Measurements from ENCODE around the gene LAMTOR1. TPM values are rescaled to one million over a fixed set of nuclear protein-coding genes. Genes with fewer than 3 reads are reported as not detected.

LAMTOR1 gene
- total RNA-seq, 1 donor from 2014 or later = 111 TPM

- no peak for DNase-seq
Observed at GRCh38 chr11:72116019-72116755, 13.1 kb upstream of the LAMTOR1 start.

GRCh38 chr11:72114570-72114969, 11.5 kb upstream of the LAMTOR1 start:
- no peak for DNase-seq

- no peak for DNase-seq
Observed at GRCh38 chr11:72112978-72113808, 10.1 kb upstream of the LAMTOR1 start.

- DNase-seq = peak; percentile 100
Observed at GRCh38 chr11:72112143-72112977, 9.3 kb upstream of the LAMTOR1 start, which contains the start of gene ANAPC15. Gene ANAPC15 (minus strand): TSS chr11:72112695. CDS start chr11:72111276, 1,419 bp downstream.

- no peak for DNase-seq
Observed at GRCh38 chr11:72111300-72112142, 8.4 kb upstream of the LAMTOR1 start.

GRCh38 chr11:72105888-72106287, 2.8 kb upstream of the LAMTOR1 start, which contains the start of gene TOMT:
Gene TOMT (plus strand): TSS chr11:72105924. CDS start chr11:72105952, 28 bp downstream.
- no peak for DNase-seq

GRCh38 chr11:72103754-72104167, 664 bp upstream of the LAMTOR1 start:
- no peak for DNase-seq

GRCh38 chr11:72102631-72102945, 509 bp downstream of the LAMTOR1 start:
- DNase-seq = no peak

GRCh38 chr11:72102162-72102561, 935 bp downstream of the LAMTOR1 start:
- no peak for DNase-seq

- peak; percentile 52 for DNase-seq
Observed at GRCh38 chr11:72100462-72100861, 2.6 kb downstream of the LAMTOR1 start.

GRCh38 chr11:72100009-72100408, 3.1 kb downstream of the LAMTOR1 start:
- no peak for DNase-seq

GRCh38 chr11:72098741-72099140, 4.4 kb downstream of the LAMTOR1 start:
- DNase-seq = no peak

- peak; percentile 81 for DNase-seq
Observed at GRCh38 chr11:72091292-72091691, 11.8 kb downstream of the LAMTOR1 start.

GRCh38 chr11:72088076-72088808, 14.9 kb downstream of the LAMTOR1 start:
- DNase-seq = no peak

- no peak for DNase-seq
Observed at GRCh38 chr11:72085621-72086351, 17.3 kb downstream of the LAMTOR1 start.

GRCh38 chr11:72084965-72085364, 18.1 kb downstream of the LAMTOR1 start:
- no peak for DNase-seq

- no peak for DNase-seq
Observed at GRCh38 chr11:72084076-72084475, 19.0 kb downstream of the LAMTOR1 start.

- DNase-seq = no peak
Observed at GRCh38 chr11:72083414-72083813, 19.7 kb downstream of the LAMTOR1 start.

GRCh38 chr11:72081821-72082453, 21.2 kb downstream of the LAMTOR1 start:
- no peak for DNase-seq

GRCh38 chr11:72081184-72081644, 21.9 kb downstream of the LAMTOR1 start:
- no peak for DNase-seq
